Subcutaneous adipose tissue (tissue), 4 donors: Measurements from ENCODE around the gene GATA3. TPM values are rescaled to one million over a fixed set of nuclear protein-coding genes. Genes with fewer than 3 reads are reported as not detected.

Experiments
- CTCF ChIP-seq: fragments of 450-650 bp; IDR thresholded peaks from one replicate; pipeline ENCODE4 v1.5.1; 2016; ENCODE audit warnings: low read depth, mild to moderate bottlenecking, control low read depth, antibody characterized with exemption, moderate library complexity
- total RNA-seq, 4 donors: library from RNA; depleted of rRNA; stranded (reverse); fragments of >200 nt; gene quantifications; one replicate each; pipeline ENCODE4 v1.1.0, GENCODE V29; 2016

The GATA3 gene
- total RNA-seq, 4 donors from 2014 or later: 0.66 to 8.3 (median 3.0) TPM

- TF ChIP-seq CTCF: no peak
Observed at GRCh38 chr10:8102708-8103401, 48.4 kb downstream of the GATA3 start.

GRCh38 chr10:8103543-8103942 is 49.1 kb downstream of the GATA3 start:
- no peak for TF ChIP-seq CTCF

GRCh38 chr10:8104005-8104404 is 49.5 kb downstream of the GATA3 start:
- TF ChIP-seq CTCF: no peak

- TF ChIP-seq CTCF: no peak
Observed at GRCh38 chr10:8104721-8105120, 50.2 kb downstream of the GATA3 start.

- TF ChIP-seq CTCF: no peak
Observed at GRCh38 chr10:8105932-8106331, 51.4 kb downstream of the GATA3 start.

GRCh38 chr10:8112230-8112905 is 57.9 kb downstream of the GATA3 start:
- no peak for TF ChIP-seq CTCF

- TF ChIP-seq CTCF: no peak
Observed at GRCh38 chr10:8112942-8113442, 58.5 kb downstream of the GATA3 start.
